Astrocyte of the spinal cord (primary cell): ENCODE measurements around the gene NT5C2.
"Not testable (repeated sequence)": the region's sequence is repeated elsewhere in the genome, so short reads cannot be mapped to it uniquely, and the experiment has no call there.

ENCODE experiments used
- DNase-seq: peaks from one replicate; pipeline ENCODE4 v3.0.0; 2011; ENCODE audit warnings: low read depth, low spot score
- H3K4me3 ChIP-seq: 2 replicates; pipeline ENCODE4 v1.5.1; 2011; ENCODE audit warnings: low read depth, mild to moderate bottlenecking, low read length, moderate library complexity
- CTCF ChIP-seq: IDR thresholded peaks from 2 replicates; pipeline ENCODE4 v1.5.1; 2012; ENCODE audit warnings: low read depth, mild to moderate bottlenecking, low read length, inconsistent platforms
- in situ Hi-C: cut with HindIII; loops from 2 replicates; pipeline ENCODE4 v1.10.0; 2017; ENCODE audit warnings: low sequenced_read_pairs

Gene NT5C2

GRCh38 chr10:103145860-103146466 lies 47.1 kb downstream of the NT5C2 start:
- peak; percentile 83 for DNase-seq
- in situ Hi-C loops: no loop called here
- no peak overlapping the region for H3K4me3 ChIP-seq
- TF ChIP-seq CTCF: no peak

- no peak for TF ChIP-seq CTCF
- DNase-seq: peak; percentile 60
- in situ Hi-C loops: no loop called here
- H3K4me3 ChIP-seq: no peak overlapping the region
These were observed 48.0 kb downstream of the NT5C2 start for GRCh38 chr10:103145046-103145445.

GRCh38 chr10:103144041-103144440 lies 49.0 kb downstream of the NT5C2 start:
- no peak for DNase-seq
- TF ChIP-seq CTCF: no peak
- in situ Hi-C loops: no loop called here
- no peak overlapping the region for H3K4me3 ChIP-seq

- in situ Hi-C loops: not testable (repeated sequence)
These were observed 49.4 kb downstream of the NT5C2 start for GRCh38 chr10:103143641-103144040.

GRCh38 chr10:103141950-103142349 lies 51.1 kb downstream of the NT5C2 start:
- in situ Hi-C loops: no loop called here
- no peak for DNase-seq
- TF ChIP-seq CTCF: no peak
- H3K4me3 ChIP-seq: no peak overlapping the region

More at GRCh38 chr10:103143641-103144040, 49.4 kb downstream of the NT5C2 start:
- H3K4me3 ChIP-seq, DNase-seq: not testable (repeated sequence)

GRCh38 chr10:103140469-103140868 lies 52.6 kb downstream of the NT5C2 start:
- no peak for TF ChIP-seq CTCF
- in situ Hi-C loops: no loop called here
- H3K4me3 ChIP-seq: no peak overlapping the region
- no peak for DNase-seq

- no peak for TF ChIP-seq CTCF
- H3K4me3 ChIP-seq: no peak overlapping the region
- DNase-seq: no peak
- in situ Hi-C loops: no loop called here
These were observed 53.3 kb downstream of the NT5C2 start for GRCh38 chr10:103139803-103140202.

GRCh38 chr10:103135168-103135567 lies 57.9 kb downstream of the NT5C2 start:
- H3K4me3 ChIP-seq, in situ Hi-C loops, DNase-seq: not testable (repeated sequence)
